Mesenteric fat pad (tissue), 1 donor: ENCODE results near the gene STAC3. TPM values are rescaled to one million over a fixed set of nuclear protein-coding genes. Genes with fewer than 3 reads are reported as not detected.

ENCODE experiments used
- DNase-seq: peaks from one replicate; pipeline ENCODE4 v3.0.0-alpha.2; 2020; ENCODE audit warnings: low spot score
- total RNA-seq: library from RNA; stranded (reverse); fragmentation: NEBNext Ultra II Directional; extraction: Animal tissue kit (Norgen Biotek cat#: 25700); gene quantifications from one replicate; pipeline ENCODE4 v1.2.1, GENCODE V29; 2021
- donor health status: DM: yes; HTN: yes; CAD: no.

Gene STAC3
- total RNA-seq, 1 donor from 2014 or later = 3.9 TPM

DNA sequence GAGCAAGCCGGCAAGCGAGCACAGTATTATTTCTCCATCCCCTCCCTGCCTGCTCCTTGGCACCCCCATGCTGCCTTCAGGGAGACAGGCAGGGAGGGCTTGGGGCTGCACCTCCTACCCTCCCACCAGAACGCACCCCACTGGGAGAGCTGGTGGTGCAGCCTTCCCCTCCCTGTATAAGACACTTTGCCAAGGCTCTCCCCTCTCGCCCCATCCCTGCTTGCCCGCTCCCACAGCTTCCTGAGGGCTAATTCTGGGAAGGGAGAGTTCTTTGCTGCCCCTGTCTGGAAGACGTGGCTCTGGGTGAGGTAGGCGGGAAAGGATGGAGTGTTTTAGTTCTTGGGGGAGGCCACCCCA lies 38.3 kb downstream of the STAC3 start:
- no peak for DNase-seq

DNA sequence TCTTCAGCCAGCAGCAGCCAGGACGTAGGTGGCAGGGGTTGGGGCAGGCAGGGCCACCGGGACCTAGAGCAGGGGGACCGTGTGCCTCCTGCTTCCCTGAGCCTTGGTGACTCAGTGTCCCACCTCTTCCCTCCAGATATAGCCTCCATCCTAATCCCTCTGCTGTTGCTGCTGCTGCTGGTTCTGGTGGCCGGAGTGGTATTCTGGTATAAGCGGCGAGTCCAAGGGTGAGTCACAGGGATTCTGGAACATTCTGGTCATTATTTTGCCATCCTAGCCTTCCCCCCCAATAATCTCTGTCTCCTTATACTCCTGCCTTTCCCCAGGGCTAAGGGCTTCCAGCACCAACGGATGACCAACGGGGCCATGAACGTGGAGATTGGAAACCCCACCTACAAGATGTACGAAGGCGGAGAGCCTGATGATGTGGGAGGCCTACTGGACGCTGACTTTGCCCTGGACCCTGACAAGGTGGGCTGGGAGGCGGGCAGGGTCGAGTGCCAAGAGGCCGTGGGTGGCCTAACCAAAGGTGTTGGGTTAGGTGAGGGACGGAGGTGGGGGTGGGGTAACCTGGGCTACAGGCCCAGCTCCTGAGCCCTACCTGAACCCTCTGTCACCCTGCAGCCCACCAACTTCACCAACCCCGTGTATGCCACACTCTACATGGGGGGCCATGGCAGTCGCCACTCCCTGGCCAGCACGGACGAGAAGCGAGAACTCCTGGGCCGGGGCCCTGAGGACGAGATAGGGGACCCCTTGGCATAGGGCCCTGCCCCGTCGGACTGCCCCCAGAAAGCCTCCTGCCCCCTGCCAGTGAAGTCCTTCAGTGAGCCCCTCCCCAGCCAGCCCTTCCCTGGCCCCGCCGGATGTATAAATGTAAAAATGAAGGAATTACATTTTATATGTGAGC lies 38.9 kb downstream of the STAC3 start:
- DNase-seq = no peak

DNA sequence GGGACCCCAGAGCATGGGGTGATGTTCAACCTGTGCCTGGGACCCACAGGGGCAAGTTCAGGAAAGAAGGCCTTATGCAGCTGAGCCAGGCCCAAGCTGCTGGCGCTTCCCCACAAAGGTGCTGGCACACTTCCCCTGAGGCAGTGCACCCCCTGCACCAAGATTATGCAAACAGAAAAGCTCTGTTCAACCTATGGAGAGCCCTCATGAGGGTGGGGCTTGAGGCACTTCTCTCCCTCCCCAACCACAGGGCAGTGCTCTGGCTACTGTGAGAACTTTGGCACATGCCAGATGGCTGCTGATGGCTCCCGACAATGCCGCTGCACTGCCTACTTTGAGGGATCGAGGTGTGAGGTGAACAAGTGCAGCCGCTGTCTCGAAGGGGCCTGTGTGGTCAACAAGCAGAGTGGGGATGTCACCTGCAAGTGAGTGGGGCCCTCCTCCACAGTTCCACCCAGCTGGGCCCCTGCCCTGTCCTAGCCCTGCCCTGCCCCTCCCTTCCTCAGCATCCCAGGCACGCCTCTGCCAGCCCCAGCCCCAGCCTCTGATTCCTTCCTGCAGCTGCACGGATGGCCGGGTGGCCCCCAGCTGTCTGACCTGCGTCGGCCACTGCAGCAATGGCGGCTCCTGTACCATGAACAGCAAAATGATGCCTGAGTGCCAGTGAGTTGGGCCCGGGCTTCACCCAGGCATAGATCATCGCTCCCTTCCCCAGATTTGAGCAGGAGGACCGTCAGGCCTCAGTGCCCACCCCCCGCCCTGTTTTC lies 39.9 kb downstream of the STAC3 start:
- DNase-seq = no peak

DNA sequence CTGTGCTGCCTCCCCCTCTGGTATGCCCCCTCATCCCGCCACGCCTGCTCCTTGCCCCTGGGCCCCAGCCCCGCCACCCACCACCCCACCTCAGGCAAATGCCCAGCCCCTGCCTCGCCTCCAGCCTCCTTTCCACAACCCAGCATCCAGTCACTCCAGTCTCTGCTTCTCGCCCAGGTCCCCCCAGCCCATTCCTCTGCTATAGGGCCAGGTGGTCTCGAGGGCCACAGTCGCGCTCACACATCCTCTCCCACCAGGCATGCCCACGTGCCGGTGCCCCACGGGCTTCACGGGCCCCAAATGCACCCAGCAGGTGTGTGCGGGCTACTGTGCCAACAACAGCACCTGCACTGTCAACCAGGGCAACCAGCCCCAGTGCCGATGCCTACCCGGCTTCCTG lies 40.5 kb downstream of the STAC3 start:
- no peak for DNase-seq

DNA sequence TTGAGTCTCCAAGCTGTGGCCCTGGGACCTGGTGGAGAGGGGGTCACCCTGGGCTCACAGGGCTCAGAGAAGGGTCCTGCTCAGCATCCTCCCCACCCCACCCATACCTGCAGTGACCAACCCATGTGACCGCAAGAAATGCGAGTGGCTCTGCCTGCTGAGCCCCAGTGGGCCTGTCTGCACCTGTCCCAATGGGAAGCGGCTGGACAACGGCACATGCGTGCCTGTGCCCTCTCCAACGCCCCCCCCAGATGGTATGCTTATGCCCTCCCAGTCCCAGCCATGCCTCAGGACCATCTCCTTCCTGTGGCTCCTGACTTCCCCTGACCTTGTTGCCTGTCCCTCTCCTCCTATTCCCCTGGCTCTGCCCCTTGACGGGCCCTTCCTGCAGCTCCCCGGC lies 41.1 kb downstream of the STAC3 start:
- DNase-seq = no peak

DNA sequence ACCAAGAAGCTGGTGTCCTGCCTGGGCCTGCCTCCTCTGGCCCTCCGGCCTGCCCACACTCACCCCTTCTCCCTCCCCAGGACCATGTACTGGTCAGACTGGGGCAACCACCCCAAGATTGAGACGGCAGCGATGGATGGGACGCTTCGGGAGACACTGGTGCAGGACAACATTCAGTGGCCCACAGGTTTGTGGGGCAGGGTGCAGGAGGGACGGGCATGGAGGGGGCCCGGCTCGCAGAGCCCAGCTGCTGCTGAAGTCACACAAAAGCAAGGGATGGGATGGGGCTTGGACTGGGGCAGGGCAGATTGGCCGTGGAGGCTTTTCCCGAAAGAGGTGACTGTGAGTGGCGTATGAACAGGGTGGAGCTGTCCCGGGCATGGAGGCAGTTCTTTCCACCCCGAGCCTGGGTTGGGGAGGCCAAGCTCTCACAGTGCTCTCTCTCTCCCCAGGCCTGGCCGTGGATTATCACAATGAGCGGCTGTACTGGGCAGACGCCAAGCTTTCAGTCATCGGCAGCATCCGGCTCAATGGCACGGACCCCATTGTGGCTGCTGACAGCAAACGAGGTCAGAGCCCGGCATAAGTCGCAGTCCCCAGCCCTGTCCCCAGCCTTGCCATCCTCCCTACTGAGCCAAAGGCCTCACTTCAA lies 42.2 kb downstream of the STAC3 start:
- no peak for DNase-seq

DNA sequence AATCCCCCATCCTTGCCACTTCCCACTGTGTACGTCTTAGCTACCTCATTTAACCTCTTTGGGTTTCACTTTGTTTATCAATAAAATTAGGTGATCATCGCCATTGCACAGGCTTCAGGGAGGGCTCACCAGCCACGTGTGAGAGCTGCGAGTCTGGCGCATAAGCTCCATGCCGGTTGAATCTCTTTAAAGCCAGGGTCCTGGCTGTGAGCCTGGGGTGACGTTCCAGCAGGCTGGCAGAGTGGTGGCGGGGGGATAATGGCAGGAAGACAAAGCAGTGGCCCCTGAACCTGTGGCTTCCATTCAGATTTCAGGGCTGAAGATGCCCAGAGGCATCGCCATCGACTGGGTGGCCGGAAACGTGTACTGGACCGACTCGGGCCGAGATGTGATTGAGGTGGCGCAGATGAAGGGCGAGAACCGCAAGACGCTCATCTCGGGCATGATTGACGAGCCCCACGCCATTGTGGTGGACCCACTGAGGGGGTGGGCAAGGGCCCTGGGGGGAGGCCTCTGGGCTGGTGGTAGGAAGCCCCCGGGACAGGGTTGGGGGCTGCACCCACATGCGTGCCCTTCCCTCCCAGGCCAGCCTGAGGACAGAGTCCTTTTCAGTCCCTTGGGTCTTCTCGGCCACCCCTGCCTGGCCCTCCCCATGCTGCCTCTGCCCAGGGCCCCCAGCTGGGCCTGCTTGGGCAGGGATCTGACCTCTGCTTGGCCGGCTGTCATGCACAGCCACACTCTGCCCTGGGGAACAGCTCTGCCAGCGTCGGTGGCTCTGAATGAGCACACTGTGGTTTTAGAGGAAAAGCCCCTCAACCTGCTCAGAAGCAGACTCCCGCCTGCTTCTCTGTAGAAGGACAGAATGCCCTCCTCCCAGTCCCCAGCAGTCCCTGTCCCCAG lies 43.0 kb downstream of the STAC3 start:
- DNase-seq = no peak

DNA sequence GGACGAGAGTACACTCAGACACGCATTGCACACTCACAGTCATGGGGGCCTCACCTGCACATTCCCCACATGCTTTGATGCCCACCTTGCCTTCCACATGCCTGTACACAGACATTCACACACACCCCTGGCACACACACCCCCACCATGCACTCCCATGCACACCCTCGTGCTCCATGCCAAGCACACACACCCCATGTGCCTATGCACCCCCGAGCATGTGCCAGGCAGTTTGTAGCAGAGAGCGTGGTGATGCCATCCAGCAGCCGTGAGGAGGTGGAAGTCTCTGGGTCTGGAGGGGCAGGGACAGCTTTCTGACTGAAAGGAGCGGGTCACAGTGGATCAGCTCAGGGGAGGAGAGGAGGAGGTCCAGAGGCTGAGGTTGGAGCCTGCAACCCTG lies 45.1 kb downstream of the STAC3 start:
- no peak for DNase-seq

DNA sequence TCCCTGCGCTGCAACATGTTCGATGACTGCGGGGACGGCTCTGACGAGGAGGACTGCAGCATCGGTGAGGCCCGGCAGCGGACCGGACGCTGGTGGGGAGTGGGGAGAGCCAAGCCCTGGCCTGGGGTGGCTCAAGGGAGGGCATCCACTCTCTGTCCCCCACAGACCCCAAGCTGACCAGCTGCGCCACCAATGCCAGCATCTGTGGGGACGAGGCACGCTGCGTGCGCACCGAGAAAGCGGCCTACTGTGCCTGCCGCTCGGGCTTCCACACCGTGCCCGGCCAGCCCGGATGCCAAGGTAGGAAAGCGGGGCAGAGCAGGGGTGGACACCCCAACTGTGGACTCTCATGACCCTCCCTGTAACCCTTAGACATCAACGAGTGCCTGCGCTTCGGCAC lies 45.8 kb downstream of the STAC3 start:
- DNase-seq = no peak

DNA sequence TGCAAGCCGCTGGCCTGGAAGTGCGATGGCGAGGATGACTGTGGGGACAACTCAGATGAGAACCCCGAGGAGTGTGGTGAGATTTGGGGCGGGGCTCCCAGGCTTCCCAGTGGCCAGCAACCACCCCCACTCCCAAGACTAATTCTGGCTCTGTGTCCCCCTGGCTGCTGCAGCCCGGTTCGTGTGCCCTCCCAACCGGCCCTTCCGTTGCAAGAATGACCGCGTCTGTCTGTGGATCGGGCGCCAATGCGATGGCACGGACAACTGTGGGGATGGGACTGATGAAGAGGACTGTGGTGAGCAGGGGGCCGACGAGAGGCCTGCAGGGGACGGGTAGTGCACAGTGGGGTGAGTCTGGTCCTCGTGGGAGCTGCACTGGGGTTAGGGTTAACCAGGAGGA lies 46.5 kb downstream of the STAC3 start:
- DNase-seq = no peak

DNA sequence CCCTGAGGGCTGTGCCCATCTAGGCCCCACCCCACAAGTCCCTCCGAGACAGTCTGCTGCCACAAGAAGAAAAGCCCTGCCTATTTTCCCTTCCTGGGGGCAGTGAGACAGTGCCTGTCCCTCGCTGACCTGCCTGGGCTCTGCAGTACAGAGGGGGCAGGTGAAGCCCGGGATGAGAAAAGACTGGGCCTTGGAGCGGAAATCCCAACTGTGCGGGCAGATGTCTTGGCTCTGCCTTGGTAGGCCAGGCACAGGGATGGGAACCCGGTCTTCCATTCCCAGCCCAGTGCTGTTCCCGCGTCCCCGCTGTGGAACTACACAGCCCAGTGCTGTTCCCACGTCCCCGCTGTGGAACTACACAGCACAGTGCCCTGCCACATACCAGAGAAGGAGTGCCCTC lies 47.2 kb downstream of the STAC3 start:
- no peak for DNase-seq

DNA sequence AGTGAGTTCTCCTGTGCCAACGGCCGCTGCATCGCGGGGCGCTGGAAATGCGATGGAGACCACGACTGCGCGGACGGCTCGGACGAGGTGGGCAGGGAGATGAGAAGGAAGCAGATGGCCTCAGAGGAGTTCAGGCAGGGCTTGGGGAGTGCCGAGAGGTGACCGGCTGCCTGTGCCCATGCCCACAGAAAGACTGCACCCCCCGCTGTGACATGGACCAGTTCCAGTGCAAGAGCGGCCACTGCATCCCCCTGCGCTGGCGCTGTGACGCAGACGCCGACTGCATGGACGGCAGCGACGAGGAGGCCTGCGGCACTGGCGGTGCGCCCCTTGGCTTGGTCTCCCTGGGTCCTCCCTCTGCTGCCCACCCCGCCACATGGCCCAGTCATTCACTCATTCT lies 47.8 kb downstream of the STAC3 start:
- no peak for DNase-seq

DNA sequence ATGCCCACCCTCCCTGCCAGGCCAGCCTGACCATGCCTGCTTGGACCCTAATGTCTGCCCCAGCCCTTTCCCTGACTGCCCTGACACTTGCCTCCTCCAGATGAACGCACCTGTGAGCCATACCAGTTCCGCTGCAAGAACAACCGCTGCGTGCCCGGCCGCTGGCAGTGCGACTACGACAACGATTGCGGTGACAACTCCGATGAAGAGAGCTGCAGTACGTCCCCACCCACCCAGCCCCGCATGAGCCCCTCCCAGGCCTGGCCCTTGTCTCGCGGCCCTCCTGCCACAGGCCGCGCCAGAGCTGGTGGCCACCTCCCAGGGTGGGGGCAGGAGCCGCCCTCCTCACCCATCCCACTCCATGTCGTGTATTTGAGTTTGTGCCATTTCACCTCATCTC lies 48.7 kb downstream of the STAC3 start:
- DNase-seq = no peak

DNA sequence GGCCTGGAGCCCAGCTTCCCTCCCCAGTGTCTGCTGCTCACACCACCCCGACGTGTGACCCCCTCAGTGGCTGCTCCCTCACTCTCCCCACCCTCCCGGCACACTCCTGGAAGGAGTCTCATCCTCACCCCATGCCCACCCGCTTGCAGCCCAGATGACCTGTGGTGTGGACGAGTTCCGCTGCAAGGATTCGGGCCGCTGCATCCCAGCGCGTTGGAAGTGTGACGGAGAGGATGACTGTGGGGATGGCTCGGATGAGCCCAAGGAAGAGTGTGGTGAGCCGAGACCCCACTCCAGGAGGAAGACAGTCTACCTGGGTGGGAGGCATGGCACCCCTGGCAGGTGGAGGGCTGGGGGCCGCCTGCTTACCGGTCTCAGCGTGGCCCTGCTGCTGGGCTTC lies 49.4 kb downstream of the STAC3 start:
- DNase-seq = no peak

DNA sequence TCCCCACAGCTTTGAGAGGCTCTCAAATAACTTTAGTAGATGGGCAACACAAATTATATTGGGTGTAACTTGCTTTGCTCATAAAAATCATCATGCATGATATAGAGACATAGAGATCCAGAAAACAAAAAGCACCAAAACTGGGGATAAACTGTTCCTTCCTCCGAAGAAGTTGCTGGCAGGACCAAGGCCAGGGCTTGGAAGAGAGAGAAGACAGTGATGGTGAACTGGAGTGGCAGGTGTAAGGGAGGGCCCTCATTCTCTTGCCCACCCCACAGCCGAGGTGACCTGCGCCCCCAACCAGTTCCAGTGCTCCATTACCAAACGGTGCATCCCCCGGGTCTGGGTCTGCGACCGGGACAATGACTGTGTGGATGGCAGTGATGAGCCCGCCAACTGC lies 49.8 kb downstream of the STAC3 start:
- DNase-seq = no peak

DNA sequence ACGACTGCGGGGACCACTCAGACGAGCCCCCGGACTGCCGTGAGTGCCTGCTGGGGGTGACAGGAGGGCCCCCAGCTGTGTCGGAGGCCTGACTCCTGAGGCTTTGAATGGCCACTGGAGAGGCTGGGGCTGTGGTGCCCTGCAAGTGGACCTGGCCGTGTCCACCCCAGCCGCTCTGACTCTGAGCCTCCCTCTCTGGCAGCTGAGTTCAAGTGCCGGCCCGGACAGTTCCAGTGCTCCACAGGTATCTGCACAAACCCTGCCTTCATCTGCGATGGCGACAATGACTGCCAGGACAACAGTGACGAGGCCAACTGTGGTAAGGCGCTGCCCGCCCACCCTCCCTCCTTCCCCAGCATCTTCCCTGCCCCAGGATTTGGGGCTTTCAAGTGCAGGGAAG lies 50.5 kb downstream of the STAC3 start:
- no peak for DNase-seq

DNA sequence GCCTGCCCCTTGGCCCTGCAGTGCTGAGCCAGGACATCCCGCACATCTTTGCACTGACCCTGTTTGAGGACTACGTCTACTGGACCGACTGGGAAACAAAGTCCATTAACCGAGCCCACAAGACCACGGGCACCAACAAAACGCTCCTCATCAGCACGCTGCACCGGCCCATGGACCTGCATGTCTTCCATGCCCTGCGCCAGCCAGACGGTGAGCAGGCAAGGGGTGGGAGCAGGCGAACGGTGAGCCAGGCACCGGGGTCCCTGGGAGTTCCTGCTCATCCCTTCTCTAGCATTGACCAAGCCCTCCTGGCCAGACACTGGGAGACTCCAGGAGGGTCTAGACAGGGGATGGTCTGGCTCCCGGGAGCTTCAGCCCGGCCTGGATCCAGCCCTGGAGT lies 51.8 kb downstream of the STAC3 start:
- no peak for DNase-seq

DNA sequence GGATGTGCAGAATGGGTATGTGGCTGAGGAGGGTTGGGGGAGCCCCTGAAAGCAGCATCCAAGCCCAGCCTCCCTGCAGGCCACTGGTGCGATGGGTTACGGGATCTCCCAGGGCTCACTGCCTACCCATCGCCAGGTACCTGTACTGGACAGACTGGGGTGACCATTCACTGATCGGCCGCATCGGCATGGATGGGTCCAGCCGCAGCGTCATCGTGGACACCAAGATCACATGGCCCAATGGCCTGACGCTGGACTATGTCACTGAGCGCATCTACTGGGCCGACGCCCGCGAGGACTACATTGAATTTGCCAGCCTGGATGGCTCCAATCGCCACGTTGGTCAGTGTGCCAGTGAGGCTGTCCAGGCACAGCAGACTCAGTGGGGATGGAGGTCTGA lies 52.7 kb downstream of the STAC3 start:
- no peak for DNase-seq

DNA sequence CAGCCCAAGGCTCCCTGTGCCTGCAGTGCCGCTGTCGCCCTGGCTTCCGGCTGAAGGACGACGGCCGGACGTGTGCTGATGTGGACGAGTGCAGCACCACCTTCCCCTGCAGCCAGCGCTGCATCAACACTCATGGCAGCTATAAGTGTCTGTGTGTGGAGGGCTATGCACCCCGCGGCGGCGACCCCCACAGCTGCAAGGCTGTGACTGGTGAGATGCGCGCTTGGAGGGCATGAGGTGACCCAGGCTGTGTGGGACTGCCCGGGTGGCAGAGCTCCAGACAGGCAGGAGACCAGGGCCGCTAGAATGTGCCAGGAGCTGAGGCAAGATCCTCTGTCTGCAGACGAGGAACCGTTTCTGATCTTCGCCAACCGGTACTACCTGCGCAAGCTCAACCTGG lies 54.0 kb downstream of the STAC3 start:
- DNase-seq = no peak

DNA sequence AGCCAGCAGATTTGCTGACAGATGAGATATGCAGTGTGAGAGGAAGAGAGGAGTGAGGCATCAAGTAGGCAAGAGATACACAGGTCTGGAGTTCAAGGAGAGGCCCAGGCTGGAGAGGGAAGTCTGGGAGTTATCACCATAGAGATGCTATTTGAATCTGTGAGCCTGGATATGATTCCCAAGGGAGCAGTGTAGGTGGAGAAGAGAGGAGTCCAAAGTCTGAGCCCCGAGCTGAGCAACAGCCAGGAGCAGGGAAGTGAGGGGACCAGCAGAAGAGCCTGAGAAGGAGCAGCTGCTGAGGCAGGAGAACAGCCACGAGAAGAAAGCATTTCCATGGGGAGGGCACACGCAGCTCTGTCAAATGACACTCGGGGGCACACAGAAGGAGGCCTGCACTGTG lies 54.5 kb downstream of the STAC3 start:
- DNase-seq = no peak
